Measurements from ENCODE around the gene NUB1.

The NUB1 gene

GRCh38 chr7:151426904-151427704 is 85.5 kb downstream of the NUB1 start:
- no peak for DNase-seq
- in situ Hi-C loops (cut with HindIII; ENCODE audit: low pct_ligation_motif_present, low pct_unique_long_range_greater_than_20kb, low sequenced_read_pairs) = no loop called here

- no peak for DNase-seq
- in situ Hi-C loops (cut with HindIII; ENCODE audit: low pct_ligation_motif_present, low pct_unique_long_range_greater_than_20kb, low sequenced_read_pairs) = no loop called here
Measured at GRCh38 chr7:151427705-151428377, 86.2 kb downstream of the NUB1 start.

Data from ACHN (cell line).